CD4-positive, alpha-beta T cell treated with Interleukin-10 for 1 hour (primary cell): ENCODE data around the gene CASP8AP2.
A peak's percentile ranks its signal among the peaks of the same experiment; 100 is the strongest.
"Not testable (repeated sequence)": the region's sequence is repeated elsewhere in the genome, so short reads cannot be mapped to it uniquely, and the experiment has no call there.

ENCODE experiments used
- DNase-seq: peaks from one replicate; pipeline ENCODE4 v3.0.0-alpha.2; 2020

The CASP8AP2 gene

GRCh38 chr6:89826029-89826528 lies 3.6 kb upstream of the CASP8AP2 start:
- no peak for DNase-seq

DNA sequence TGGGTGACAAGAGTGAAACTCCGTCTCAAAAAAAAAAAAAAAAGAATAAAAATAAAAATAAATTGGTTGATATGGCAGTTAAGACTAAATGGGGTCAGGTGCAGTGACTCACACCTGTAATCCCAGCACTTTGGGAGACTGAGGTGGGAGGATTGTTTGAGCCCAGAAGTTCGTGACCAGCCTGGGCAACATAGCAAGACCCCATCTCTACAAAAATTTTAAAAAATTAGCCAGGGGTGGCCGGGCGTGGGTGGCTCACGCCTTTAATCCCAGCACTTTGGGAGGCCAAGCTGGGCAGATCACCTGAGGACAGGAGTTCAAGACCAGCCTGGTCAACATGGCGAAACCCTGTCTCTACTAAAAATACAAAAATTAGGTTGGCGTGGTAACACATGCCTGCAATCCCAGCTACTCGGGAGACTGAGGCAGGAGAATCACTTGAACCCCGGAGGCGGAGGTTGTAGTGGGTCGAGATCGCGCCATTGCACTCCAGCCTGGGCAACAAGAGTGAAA lies 1.1 kb upstream of the CASP8AP2 start:
- not testable (repeated sequence) for DNase-seq

DNA sequence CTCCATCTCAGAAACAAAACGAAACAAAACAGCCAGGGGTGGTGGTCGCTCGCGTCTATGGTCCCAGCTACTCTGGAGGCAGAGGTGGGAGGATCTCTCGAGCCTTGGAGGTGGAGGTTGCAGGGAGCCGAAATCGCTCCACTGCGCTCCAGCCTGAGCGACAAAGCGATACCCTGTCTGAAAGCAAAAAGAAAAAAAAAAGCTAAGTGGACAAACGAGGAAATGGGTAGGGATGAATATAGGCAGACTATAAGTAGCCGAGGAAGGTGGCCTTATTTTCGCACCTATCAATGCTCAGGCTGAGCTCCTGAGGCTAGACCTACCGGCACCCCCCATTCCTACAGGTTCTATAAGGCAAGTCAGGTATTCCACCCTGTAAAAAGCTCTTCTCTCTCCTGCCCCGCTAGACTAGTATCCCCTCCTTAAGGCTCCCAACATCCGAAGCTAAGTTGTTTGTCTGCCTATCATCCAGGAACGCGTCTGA lies 650 bp upstream of the CASP8AP2 start:
- no peak for DNase-seq

GRCh38 chr6:89830170-89830809 lies 610 bp downstream of the CASP8AP2 start:
- DNase-seq, result no peak

DNA sequence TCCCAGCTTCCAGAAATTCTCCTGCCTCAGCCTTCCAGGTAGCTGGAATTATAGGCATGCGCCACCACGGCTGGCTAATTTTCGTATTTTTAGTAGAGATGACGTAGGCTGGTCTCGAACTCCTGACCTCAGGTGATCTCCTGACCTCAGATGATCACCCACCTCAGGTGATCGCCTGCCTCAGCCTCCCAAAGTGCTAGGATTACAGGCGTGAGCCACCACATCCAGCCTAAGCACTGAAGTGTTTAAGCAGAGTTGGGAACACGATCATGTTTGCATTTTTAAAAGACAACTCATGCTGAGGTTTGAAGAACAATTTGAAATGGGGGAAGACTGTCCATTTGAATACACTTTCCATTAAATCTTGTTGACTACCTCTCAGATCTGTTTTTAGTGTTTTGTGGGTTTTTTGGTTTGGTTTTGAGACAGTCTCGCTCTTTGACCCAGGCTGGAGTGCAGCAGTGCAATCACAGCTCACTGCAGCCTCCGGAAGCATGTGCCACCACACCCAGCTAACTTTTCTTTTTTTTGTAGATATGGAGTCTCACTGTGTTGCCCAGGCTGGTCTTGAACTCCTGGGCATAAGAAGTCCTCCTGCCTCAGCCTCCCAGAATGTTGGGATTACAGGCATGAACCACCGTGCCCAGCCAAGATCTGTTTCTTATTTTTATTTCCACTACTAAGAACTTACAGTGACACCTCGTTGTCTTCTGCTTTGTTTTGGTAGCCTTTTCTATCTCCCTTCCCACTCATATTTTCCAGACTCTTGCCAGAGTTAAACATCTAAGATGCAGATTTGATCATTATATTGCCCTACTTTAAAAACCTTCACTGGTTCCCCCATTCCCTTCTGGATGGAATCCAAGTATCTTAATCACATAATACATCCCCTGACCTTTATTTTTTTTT lies 5.5 kb downstream of the CASP8AP2 start:
- DNase-seq, result peak; percentile 65

GRCh38 chr6:89836639-89837222 lies 7.1 kb downstream of the CASP8AP2 start:
- DNase-seq, result no peak

DNA sequence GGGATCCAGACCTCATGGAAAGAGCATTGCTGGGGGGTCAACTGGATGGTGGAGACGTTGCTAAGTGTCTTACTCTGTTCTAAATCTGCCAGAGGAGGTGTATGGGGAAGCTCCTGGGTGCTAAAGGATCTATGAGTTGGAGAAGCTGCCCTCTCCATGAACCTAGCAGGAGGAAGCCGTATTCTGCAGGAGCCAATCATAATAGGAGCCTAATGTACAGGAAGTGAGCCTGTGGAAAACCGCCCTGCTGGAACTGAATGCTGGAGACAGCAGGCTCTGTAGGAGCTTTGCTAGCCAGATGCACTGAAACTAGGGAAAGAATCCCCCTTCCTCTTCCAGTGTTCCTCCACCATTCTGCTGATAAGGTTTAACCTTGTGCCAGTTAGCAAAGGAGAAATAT lies 10.9 kb downstream of the CASP8AP2 start:
- DNase-seq, result no peak

DNA sequence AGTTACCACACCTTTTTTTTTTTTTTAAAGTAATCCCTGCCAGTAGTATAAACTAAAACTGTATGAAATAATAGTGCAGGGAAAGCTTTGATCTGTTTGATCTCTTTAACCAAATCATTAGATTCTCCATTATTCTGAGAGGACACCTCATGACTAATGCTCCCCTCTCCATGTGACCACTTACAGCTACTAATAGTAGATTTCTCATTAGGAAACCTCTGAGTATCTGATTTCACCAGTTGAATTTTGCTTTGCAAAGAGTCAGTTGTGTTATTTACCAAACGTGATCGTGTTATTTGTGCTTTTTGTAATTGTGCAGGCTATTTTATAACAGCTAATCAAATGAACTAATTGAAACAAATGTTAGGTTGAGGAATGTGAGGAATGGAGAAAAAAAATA lies 12.5 kb downstream of the CASP8AP2 start:
- DNase-seq, result no peak

DNA sequence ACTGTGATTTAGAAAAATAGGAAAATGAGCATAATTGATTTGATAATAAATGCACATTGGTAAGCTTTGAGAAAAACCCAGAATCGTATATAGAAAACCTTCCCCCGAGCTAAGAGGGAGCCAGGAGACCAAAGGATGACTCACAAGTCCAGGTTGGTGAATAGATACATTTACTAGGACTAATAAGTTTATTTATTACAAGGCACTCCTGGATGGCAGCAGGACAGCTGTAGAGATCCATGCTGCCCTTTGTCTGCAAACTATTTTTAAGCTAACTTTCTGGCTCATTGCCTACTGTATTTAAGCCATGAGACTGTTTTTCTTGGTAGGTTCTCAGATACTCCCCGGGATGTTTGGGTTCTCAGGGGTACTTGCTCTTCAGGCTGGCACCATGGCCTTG lies 13.4 kb downstream of the CASP8AP2 start:
- no peak for DNase-seq

DNA sequence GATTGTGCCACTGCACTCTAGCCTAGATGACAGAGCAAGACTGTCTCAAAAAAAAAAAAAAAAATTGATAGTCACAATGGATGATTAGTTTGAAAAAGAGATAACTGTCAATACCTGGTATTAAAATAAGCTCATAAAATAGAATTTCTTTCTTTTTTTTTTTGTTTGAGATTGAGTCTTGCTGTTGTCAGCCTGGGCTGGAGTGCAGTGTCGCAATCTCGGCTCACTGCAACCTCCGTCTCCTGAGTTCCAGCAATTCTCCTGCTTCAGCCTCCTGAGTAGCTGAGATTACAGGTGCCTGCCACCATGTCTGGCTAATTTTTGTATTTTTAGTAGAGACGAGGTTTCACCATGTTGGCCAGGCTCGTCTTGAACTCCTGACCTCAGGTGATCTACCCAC lies 17.8 kb downstream of the CASP8AP2 start:
- DNase-seq, result not testable (repeated sequence)

GRCh38 chr6:89853068-89853467 lies 23.4 kb downstream of the CASP8AP2 start:
- no peak for DNase-seq

GRCh38 chr6:89858041-89858440 lies 28.4 kb downstream of the CASP8AP2 start:
- DNase-seq, result no peak

GRCh38 chr6:89859744-89860143 lies 30.1 kb downstream of the CASP8AP2 start:
- no peak for DNase-seq

- no peak for DNase-seq
Observed at GRCh38 chr6:89862273-89862672, 32.6 kb downstream of the CASP8AP2 start.

GRCh38 chr6:89862698-89863097 lies 33.0 kb downstream of the CASP8AP2 start:
- DNase-seq, result no peak

- DNase-seq, result no peak
Observed at GRCh38 chr6:89866024-89866678, 36.5 kb downstream of the CASP8AP2 start.

GRCh38 chr6:89873721-89874120 lies 44.0 kb downstream of the CASP8AP2 start:
- DNase-seq, result no peak

GRCh38 chr6:89874438-89874837 lies 44.8 kb downstream of the CASP8AP2 start:
- DNase-seq, result no peak

GRCh38 chr6:89886378-89887120 lies 56.9 kb downstream of the CASP8AP2 start:
- DNase-seq, result no peak

DNA sequence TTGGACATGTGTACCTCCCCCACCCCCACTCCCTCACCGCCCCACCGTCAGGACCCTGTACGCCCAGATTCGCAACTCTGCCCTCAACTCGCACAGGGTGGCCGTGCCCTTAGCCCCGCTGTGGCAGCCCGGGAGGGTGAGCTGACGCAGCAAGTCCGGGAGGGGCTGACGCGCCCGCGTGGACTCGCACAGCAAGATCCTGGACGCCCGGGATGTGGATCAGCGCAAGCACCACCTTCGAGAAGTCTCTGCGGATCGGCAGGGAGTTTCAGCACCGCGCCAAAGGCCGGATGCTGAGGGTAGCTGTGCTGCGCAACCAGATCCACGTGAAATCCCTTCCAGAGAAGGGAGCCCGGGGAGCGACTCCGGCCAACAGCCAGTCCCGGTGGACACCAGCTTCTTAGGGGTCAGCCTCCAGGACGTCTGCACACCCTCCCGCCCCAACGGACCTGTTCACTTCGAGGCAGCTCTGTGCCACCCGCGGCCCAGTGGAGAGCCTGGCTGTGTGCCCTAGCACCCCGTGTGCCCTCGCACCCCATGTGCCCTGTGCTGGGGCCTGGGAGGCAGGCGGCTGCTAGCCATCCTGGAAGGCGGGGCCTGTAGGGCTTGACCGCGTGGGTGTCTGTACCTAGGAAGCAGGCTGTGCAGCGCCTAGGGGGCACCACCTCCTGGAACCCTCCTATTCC lies 57.9 kb downstream of the CASP8AP2 start:
- peak; percentile 15 for DNase-seq

DNA sequence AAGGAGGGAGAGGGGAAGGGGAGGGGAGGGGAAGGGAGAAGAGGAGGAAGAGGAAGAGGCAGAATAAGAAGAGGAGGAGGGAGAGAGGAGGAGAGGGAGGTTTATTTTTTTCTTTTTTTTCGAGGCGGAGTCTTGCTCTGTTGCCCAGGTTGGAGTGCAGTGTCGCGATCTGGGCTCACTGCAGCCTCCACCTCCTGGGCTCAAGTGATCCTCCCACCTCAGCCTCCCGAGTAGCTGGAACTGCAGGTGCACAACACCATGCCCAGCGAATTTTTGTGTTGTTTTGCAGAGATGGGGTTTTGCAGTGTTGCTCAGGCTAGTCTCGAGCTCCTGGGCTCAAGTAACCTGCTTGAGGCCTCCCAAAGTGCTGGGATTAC lies 58.4 kb downstream of the CASP8AP2 start:
- no peak for DNase-seq
